Measurements from ENCODE around the gene SETD3. TPM values are rescaled to one million over a fixed set of nuclear protein-coding genes. Genes with fewer than 3 reads are reported as not detected.

The SETD3 gene
- total RNA-seq, 4 donors from 2014 or later = 135 to 170 (median 148) TPM

DNA sequence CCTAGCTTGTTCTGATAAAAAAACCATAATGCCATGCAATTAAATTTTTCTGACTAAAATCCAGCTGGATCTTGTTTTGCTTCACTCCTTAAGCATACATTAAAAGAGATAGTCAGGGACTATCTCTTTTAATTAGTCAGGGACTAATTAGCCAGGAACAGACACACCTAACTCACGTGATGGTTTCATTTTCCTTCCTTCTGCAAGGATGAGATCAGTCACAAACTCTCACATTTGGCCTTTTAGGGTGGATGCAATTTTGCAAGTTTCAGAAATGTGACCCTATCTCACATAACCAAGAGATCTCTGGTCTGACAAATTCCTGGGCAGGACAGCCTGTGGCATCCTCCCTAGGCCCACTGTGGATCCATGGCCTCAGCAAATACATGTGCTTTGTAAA, 62.4 kb downstream of the SETD3 start:
- peaks cover 0 to 8% (median 2%) of the 10 kb centered on the region in 4 donors for H3K36me3 ChIP-seq
- WGBS = 71% methylated on average over 1 of the region's 1 CpG
- no peaks in the 10 kb centered on the region for H3K27me3 ChIP-seq
- TF ChIP-seq POLR2AphosphoS5 (IDR thresholded peaks at IDR 0.05) (no peak), EP300 (IDR thresholded peaks at IDR 0.05) (no peak), POLR2A (IDR thresholded peaks at IDR 0.05; ENCODE audit: low read depth) (no peak)
- TF ChIP-seq, protein P1, sequence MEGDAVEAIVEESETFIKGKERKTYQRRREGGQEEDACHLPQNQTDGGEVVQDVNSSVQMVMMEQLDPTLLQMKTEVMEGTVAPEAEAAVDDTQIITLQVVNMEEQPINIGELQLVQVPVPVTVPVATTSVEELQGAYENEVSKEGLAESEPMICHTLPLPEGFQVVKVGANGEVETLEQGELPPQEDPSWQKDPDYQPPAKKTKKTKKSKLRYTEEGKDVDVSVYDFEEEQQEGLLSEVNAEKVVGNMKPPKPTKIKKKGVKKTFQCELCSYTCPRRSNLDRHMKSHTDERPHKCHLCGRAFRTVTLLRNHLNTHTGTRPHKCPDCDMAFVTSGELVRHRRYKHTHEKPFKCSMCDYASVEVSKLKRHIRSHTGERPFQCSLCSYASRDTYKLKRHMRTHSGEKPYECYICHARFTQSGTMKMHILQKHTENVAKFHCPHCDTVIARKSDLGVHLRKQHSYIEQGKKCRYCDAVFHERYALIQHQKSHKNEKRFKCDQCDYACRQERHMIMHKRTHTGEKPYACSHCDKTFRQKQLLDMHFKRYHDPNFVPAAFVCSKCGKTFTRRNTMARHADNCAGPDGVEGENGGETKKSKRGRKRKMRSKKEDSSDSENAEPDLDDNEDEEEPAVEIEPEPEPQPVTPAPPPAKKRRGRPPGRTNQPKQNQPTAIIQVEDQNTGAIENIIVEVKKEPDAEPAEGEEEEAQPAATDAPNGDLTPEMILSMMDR (IDR thresholded peaks at IDR 0.05) = no peak
- no peaks in the 10 kb centered on the region for H3K9me3 ChIP-seq
- peaks cover 0 to 13% (median 7%) of the 10 kb centered on the region in 4 donors for H3K4me1 ChIP-seq
- intact Hi-C loops (cut with DNase I) = no loop called here
- no peak overlapping the region for H3K4me3 ChIP-seq
- no peak for DNase-seq (ENCODE audit: extremely low spot score)
- no peak overlapping the region for H3K27ac ChIP-seq (replicated peaks in 1 of 4)

DNA sequence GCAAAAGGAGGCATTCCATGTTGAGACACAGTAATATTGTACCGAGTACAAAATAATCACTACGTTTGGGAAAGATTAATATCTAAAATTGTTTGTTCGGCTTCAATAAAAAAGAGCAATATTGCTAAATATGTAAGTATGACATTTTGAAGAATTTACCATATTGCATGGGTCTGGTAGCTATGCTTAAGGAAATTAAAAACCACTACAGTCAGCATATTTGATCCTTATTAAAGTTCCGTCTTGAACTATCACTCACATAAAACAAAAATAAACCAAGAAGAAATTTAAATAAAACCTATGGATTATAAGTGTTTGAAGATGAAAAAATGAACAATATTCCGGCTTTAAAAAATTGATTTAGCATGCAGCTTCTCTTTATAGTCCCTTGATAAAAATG, 63.8 kb downstream of the SETD3 start:
- H3K9me3 ChIP-seq = no peaks in the 10 kb centered on the region
- peaks cover 0 to 13% (median 7%) of the 10 kb centered on the region in 4 donors for H3K4me1 ChIP-seq
- 88% methylated on average over 5 of the region's 5 CpGs for WGBS
- peaks cover 0 to 18% (median 10%) of the 10 kb centered on the region in 4 donors for H3K36me3 ChIP-seq
- no peak for DNase-seq (ENCODE audit: extremely low spot score)
- H3K27ac ChIP-seq (replicated peaks in 1 of 4) = no peak overlapping the region
- H3K4me3 ChIP-seq = no peak overlapping the region
- TF ChIP-seq, protein P1 (IDR thresholded peaks at IDR 0.05) = no peak
- no peak for TF ChIP-seq POLR2A (IDR thresholded peaks at IDR 0.05; ENCODE audit: low read depth)
- TF ChIP-seq EP300 (IDR thresholded peaks at IDR 0.05) = no peak
- no peak for TF ChIP-seq POLR2AphosphoS5 (IDR thresholded peaks at IDR 0.05)
- no peaks in the 10 kb centered on the region for H3K27me3 ChIP-seq
- intact Hi-C loops (cut with DNase I) = no loop called here

DNA sequence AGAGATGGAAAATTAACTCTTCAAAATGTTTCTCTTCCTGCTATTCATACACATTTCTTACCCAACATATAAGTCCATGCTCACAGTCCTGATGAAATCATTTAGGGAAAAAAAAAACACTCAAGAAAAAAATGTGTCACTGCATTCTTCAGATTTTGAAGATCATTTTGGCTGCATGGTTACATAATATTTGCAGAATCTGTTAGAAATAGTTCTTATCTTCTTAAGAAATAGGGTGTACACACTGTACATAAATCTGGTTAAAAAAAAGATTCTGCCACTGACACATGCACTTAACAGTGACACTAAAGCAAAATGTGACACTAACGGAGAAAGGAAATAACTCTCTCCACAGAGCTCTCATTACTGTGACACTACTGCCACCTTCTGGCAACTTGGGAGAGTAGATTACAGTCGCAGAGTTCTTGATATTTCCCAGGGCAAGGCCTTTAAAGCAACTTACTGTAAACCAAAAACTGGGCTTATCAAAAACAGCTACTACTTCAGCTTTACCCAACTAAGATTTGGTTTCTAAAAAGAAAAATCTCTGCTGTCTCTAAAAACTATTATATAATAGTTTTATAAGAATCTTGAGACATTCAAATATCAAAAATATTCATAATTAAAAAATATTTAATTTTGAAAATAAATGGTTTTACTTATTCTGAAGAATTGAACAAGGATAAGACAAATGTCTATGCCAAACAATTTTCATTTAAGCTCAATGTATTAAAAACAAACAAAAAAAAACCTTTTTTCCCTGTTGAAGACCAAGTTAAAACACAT, 65.0 kb downstream of the SETD3 start:
- no peak for TF ChIP-seq POLR2A (IDR thresholded peaks at IDR 0.05; ENCODE audit: low read depth)
- no peak for TF ChIP-seq POLR2AphosphoS5 (IDR thresholded peaks at IDR 0.05)
- TF ChIP-seq, protein P1 (IDR thresholded peaks at IDR 0.05) = peak; percentile 65 to 83 (median 78)
- Histone ChIP-seq H3K9me3 (no peaks in the 10 kb centered on the region), H3K27ac (replicated peaks in 1 of 4) (no peak overlapping the region), H3K4me3 (no peak overlapping the region), H3K27me3 (no peaks in the 10 kb centered on the region), H3K36me3 (peaks cover 0 to 26% (median 18%) of the 10 kb centered on the region in 4 donors), H3K4me1 (peaks cover 0 to 13% (median 7%) of the 10 kb centered on the region in 4 donors)
- intact Hi-C loops (cut with DNase I) = no loop called here
- DNase-seq (ENCODE audit: extremely low spot score) = no peak
- WGBS = 3% methylated on average over 2 of the region's 2 CpGs

DNA sequence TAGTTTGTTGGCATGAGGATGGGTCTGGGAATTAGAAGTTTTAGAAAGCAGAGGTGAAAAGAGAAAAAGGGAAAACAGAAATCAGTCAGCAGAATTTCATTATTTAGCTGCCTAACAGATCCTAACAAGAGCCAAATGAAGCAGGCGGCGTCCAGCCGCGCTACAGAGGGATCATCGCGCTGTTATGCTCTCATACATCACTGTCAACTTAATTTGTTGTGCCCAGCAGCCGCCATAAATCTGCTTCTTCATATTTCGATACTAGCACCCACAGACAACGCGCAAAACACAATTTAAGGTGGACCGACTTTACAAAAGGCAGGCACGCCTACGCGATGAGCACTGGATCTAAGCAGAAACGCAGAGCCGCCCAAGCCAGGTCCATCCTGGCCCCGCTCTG, 66.7 kb downstream of the SETD3 start:
- Histone ChIP-seq H3K36me3 (peaks cover 0 to 43% (median 27%) of the 10 kb centered on the region in 4 donors), H3K9me3 (no peaks in the 10 kb centered on the region), H3K4me3 (no peak overlapping the region), H3K27ac (replicated peaks in 1 of 4) (no peak overlapping the region), H3K4me1 (peaks cover 0 to 13% (median 7%) of the 10 kb centered on the region in 4 donors), H3K27me3 (no peaks in the 10 kb centered on the region)
- 92% methylated on average over 17 of the region's 17 CpGs for WGBS
- intact Hi-C loops (cut with DNase I) = no loop called here
- TF ChIP-seq POLR2AphosphoS5 (IDR thresholded peaks at IDR 0.05) = no peak
- TF ChIP-seq, protein P1 (IDR thresholded peaks at IDR 0.05) = no peak
- TF ChIP-seq POLR2A (IDR thresholded peaks at IDR 0.05; ENCODE audit: low read depth) = no peak
- DNase-seq (ENCODE audit: extremely low spot score) = no peak
